Subcutaneous adipose tissue (tissue), 4 donors: Measurements from ENCODE around the gene EML3. TPM values are rescaled to one million over a fixed set of nuclear protein-coding genes. Genes with fewer than 3 reads are reported as not detected.

Experiments
- total RNA-seq, 4 donors: library from RNA; depleted of rRNA; stranded (reverse); fragments of >200 nt; gene quantifications; one replicate each; pipeline ENCODE4 v1.1.0, GENCODE V29; 2016
- TF ChIP-seq, protein P1 (sequence below): fragments of 450-650 bp; IDR thresholded peaks from one replicate; pipeline ENCODE4 v1.5.1; 2016; ENCODE audit warnings: low read depth, mild to moderate bottlenecking, control low read depth, antibody characterized with exemption, moderate library complexity

The EML3 gene
- total RNA-seq, 4 donors from 2014 or later, result 22.2 to 130 (median 39.7) TPM

DNA sequence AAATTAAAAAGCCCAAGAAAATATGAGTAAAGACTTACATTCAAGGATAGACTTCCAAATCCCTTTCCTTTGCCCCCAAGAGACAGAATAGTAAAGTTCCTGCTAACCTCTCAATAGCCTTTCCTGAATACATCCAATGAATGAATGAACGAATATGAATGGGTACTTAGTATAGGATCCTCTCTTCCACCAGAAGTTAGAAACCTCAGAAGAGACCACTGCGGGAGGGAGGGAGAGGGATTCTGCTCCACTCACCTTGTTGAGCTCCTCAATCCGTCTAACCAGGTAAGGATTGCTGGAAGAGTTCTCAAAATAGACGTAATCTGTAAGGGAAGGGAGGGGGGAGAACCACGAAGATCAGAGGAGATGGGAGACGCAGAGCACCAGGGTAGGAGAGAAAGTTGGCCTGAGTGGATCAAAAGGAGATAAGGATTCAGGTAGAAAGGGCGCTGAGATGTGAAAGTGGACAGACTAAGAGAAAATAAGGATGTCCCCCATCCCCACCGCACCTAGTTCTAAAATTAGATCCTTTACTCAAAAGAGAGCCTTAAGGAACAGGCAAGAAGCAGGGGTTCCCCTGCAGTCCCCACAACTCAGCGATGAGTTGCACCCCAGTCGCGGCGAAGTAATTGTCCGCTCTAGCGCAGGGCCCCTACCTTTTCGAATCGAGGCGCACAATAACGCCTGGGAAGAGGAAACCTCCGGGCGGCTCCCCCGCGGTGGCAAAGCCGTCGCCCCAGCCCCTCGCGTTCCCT lies 12.0 kb downstream of the EML3 start:
- TF ChIP-seq, protein P1, sequence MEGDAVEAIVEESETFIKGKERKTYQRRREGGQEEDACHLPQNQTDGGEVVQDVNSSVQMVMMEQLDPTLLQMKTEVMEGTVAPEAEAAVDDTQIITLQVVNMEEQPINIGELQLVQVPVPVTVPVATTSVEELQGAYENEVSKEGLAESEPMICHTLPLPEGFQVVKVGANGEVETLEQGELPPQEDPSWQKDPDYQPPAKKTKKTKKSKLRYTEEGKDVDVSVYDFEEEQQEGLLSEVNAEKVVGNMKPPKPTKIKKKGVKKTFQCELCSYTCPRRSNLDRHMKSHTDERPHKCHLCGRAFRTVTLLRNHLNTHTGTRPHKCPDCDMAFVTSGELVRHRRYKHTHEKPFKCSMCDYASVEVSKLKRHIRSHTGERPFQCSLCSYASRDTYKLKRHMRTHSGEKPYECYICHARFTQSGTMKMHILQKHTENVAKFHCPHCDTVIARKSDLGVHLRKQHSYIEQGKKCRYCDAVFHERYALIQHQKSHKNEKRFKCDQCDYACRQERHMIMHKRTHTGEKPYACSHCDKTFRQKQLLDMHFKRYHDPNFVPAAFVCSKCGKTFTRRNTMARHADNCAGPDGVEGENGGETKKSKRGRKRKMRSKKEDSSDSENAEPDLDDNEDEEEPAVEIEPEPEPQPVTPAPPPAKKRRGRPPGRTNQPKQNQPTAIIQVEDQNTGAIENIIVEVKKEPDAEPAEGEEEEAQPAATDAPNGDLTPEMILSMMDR, result no peak

DNA sequence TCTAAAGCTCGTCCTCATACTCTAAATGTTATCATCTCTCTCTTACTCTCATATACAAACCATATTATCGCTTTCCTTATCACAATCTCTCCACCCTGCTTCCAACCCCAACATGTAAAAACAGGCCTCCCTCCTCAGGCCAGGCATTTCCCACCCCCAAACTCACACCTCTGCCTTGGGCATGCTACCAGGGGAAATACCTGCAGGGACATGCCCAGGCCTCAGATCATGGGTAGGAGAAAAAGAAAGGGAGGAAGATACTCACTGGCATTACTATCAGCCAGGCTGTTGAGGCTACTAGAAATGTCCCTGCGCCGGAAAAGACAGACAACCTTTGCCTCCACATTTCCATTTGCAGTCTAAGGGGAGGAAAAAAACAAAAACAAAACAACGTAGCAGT lies 12.7 kb downstream of the EML3 start:
- TF ChIP-seq, protein P1, result no peak

DNA sequence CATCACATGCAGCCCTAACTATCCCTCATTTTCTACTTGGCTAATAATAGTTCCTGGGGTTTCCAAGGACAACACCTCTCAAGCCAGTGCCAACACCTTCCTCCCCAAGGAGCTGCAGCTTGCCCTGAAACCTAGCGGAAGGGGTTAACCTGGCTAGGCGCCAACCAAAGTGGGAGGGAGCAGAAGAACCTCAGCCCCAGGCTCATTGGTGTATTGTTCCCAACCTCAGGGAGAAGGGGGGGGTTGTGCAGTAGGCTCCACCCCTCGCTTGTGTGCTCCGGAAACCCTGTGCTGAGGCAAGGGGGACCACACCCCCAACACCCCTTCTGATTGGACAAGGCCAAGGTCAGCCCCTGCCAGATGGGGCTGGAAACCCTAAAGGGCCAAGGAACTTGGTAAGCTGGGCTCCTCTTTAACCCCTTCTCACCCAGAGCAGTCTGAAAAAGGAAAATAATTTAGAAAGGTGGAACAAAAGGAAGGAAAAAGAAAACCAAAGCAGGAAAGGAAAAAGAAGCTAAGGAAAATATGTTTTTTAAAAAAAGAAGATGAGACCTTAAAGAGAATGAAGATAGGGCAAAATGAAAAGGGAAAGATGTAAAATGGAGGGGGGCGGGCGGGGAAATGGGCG lies 13.4 kb downstream of the EML3 start:
- TF ChIP-seq, protein P1, result no peak

DNA sequence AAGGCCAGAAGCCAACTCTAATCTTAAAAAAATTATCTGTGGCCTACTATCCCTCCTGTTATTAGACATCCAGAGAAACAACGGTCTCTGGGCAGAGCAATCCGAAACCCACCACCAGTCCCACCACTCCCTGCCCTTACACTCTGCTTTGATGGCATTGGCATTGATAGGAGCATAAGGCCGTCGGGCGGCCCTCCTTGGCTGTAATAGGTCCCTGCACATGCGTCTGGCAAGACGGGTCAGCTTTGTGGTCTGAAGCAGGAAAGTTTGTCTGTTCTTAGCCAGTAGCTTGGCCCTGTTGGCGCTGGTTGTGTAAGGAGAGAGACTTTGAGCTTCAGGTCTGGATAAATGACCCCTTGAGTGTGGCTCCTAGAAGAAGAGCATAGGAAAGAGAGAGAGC lies 17.5 kb downstream of the EML3 start:
- TF ChIP-seq, protein P1, result no peak

DNA sequence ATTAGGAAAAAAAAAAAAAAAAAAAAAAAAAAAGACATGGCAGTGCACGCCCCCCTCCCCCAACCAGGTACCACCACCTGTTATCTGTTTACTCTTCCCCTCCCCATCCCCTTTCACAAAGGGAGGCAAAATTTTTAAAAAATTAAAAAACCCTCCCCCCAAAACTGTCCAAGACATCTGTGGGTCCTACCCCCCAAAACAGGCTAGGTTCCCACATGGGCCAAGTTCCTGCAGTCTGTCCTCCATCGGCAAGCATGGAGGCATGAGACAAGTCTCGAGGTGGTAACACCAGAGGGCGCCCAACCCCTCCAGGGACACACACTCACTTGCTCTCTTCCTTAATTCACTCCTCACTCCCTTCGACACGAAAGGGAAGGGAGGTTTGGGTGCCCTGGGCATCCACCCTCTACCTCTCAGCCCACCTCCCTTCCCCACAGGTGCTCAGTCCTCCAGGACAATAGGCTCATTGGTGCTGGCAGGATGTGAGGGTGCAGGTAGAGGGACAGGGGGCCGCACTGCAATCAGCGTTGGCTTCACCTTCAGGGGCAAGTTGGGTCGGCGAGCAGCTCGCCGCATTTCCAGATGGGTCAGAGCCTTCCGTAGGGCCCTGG lies 19.0 kb downstream of the EML3 start:
- TF ChIP-seq, protein P1, result no peak

DNA sequence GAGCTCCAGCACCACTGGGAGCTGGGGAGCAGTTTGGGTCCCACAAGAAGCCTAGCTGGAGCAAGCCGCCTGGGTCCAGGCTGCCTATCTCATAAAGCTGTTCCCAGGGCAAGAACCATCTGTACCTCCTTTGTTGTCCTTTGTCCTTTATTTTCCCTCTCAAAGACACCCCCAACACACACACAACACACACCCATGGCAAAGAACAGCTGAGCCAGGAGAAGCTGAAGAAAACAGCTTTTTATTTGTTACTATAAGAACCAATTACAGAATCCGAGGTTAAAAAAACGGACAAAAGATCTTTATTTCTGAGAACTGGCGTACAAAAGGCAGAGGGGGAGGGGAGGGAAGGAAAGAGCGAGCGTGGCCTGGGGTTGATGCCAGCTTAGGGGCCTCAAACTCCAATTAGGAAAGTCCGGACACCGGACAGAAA lies 19.6 kb downstream of the EML3 start:
- TF ChIP-seq, protein P1, result no peak

DNA sequence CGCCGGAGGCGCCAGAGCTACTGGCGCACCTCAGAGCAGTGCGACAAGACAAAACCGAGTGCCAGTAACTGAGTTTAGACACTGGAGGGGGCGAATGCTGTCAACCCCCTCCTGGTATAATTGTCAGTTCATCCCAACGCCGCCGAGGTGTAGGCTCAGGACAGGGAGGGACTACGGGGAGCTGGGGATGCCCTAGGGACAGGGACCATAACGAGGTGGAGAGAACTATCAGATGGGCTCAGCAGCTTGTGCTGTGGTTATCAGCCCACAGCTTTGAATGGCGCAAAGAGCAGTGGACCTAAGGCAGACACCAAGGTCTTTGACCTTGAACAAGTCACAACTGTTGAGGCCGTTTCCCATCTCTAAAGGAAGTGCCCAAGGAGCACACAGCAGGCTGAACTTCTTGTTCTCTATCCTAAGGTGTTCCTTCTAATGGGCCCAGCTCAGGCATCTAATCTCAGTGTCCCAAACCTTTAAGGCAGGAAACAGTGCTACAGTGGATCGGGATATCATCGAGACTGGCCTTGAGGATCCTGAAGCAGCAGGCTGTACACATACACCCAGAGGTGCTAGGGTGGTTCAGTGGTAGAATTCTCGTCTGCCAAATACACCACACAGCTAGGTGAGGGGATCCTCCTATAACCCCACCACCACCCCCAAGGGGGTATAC lies 20.3 kb downstream of the EML3 start:
- TF ChIP-seq, protein P1, result no peak
